GM23338 (cell line): ENCODE data around the gene FAM89A.

Experiments used
- CREB1 ChIP-seq: fragments of 250-450 bp; sonication (Bioruptor Pico); IDR thresholded peaks from 2 replicates; pipeline ENCODE4 v1.5.0; 2020; ENCODE audit warnings: low read depth, mild to moderate bottlenecking, moderate library complexity
- CTCF ChIP-seq, 2 experiments: fragments of 200-600 bp in 1 of 2; sonication (generic) in 1 of 2; conservative IDR thresholded peaks; 2 replicates each; pipeline versions ENCODE4 v1.5.1 to v1.6.1; 2016 to 2017; ENCODE audit warnings: antibody characterized with exemption in 2 of 2, low read depth in 2 of 2, mild to moderate bottlenecking in 2 of 2, moderate library complexity in 1 of 2
- EZH2 ChIP-seq: fragments of 200-600 bp; sonication (generic); IDR thresholded peaks from one replicate; pipeline ENCODE4 v1.8.0; 2017; ENCODE audit warnings: antibody characterized with exemption, mild to moderate bottlenecking, low read depth; ENCODE audit not compliant: unreplicated experiment
- EZH2phosphoT487 ChIP-seq: fragments of 200-600 bp; sonication (generic); IDR thresholded peaks from one replicate; pipeline ENCODE4 v1.8.1; 2018; ENCODE audit warnings: antibody characterized with exemption; ENCODE audit not compliant: unreplicated experiment
- JUNB ChIP-seq: IDR thresholded peaks from one replicate; pipeline ENCODE4 v1.6.1; 2016; ENCODE audit warnings: antibody characterized with exemption; ENCODE audit not compliant: unreplicated experiment
- NANOG ChIP-seq: IDR thresholded peaks from 2 replicates; pipeline ENCODE4 v1.6.1; 2016; ENCODE audit warnings: antibody characterized with exemption, borderline replicate concordance
- POLR2AphosphoS5 ChIP-seq: IDR thresholded peaks from 2 replicates; pipeline ENCODE4 v1.6.1; 2016; ENCODE audit warnings: antibody characterized with exemption, low read depth
- STAT1 ChIP-seq: IDR thresholded peaks from one replicate; pipeline ENCODE4 v1.6.1; 2016; ENCODE audit warnings: antibody characterized with exemption; ENCODE audit not compliant: unreplicated experiment
- ZNF114 ChIP-seq: fragments of 250-450 bp; sonication (Bioruptor Pico); IDR thresholded peaks from 2 replicates; pipeline ENCODE4 v1.5.0; 2020; ENCODE audit warnings: mild to moderate bottlenecking, moderate library complexity
- TF ChIP-seq, protein P1 (sequence below): IDR thresholded peaks from one replicate; pipeline ENCODE4 v1.6.1; 2018; ENCODE audit warnings: antibody characterized with exemption; ENCODE audit not compliant: unreplicated experiment
- TF ChIP-seq, protein P2 (sequence below): IDR thresholded peaks from 2 replicates; pipeline ENCODE4 v1.6.1; 2016; ENCODE audit warnings: antibody characterized with exemption

- TF ChIP-seq CREB1: no peak
- no peak for TF ChIP-seq CTCF (conservative IDR thresholded peaks at IDR 0.05; ENCODE audit: low read depth in 2 of 2)
- TF ChIP-seq NANOG: no peak
- no peak for TF ChIP-seq EZH2phosphoT487
- TF ChIP-seq JUNB: no peak
- TF ChIP-seq POLR2AphosphoS5: no peak
- TF ChIP-seq, protein P1, sequence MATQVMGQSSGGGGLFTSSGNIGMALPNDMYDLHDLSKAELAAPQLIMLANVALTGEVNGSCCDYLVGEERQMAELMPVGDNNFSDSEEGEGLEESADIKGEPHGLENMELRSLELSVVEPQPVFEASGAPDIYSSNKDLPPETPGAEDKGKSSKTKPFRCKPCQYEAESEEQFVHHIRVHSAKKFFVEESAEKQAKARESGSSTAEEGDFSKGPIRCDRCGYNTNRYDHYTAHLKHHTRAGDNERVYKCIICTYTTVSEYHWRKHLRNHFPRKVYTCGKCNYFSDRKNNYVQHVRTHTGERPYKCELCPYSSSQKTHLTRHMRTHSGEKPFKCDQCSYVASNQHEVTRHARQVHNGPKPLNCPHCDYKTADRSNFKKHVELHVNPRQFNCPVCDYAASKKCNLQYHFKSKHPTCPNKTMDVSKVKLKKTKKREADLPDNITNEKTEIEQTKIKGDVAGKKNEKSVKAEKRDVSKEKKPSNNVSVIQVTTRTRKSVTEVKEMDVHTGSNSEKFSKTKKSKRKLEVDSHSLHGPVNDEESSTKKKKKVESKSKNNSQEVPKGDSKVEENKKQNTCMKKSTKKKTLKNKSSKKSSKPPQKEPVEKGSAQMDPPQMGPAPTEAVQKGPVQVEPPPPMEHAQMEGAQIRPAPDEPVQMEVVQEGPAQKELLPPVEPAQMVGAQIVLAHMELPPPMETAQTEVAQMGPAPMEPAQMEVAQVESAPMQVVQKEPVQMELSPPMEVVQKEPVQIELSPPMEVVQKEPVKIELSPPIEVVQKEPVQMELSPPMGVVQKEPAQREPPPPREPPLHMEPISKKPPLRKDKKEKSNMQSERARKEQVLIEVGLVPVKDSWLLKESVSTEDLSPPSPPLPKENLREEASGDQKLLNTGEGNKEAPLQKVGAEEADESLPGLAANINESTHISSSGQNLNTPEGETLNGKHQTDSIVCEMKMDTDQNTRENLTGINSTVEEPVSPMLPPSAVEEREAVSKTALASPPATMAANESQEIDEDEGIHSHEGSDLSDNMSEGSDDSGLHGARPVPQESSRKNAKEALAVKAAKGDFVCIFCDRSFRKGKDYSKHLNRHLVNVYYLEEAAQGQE: no peak
- TF ChIP-seq, protein P2, sequence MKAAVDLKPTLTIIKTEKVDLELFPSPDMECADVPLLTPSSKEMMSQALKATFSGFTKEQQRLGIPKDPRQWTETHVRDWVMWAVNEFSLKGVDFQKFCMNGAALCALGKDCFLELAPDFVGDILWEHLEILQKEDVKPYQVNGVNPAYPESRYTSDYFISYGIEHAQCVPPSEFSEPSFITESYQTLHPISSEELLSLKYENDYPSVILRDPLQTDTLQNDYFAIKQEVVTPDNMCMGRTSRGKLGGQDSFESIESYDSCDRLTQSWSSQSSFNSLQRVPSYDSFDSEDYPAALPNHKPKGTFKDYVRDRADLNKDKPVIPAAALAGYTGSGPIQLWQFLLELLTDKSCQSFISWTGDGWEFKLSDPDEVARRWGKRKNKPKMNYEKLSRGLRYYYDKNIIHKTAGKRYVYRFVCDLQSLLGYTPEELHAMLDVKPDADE: no peak
- no peak for TF ChIP-seq EZH2
- no peak for TF ChIP-seq ZNF114 (CRISPR knock-in tag)
- no peak for TF ChIP-seq STAT1
Observed at GRCh38 chr1:230976360-230976759, 63.7 kb downstream of the FAM89A start.
